IMR-90 (cell line): Measurements from ENCODE around the gene BRD4.

Experiments
- CEBPB ChIP-seq: IDR thresholded peaks from 2 replicates; pipeline ENCODE4 v1.6.1; 2012; ENCODE audit warnings: low read depth, low read length, improper control_type of control experiment
- FOS ChIP-seq: fragments of 150-350 bp; IDR thresholded peaks from 2 replicates; pipeline ENCODE4 v1.6.1; 2016; ENCODE audit warnings: low read depth, low read length
- MXI1 ChIP-seq: IDR thresholded peaks from 2 replicates; pipeline ENCODE4 v1.6.1; 2012; ENCODE audit warnings: low read depth, mild to moderate bottlenecking, low read length, moderate library complexity, borderline replicate concordance
- POLR2A ChIP-seq: IDR thresholded peaks from 2 replicates; pipeline ENCODE4 v1.6.1; 2012; ENCODE audit warnings: mild to moderate bottlenecking, low read depth, low read length
- RAD21 ChIP-seq: IDR thresholded peaks from 2 replicates; pipeline ENCODE4 v1.6.1; 2012; ENCODE audit warnings: low read length, improper control_type of control experiment
- RCOR1 ChIP-seq: IDR thresholded peaks from 2 replicates; pipeline ENCODE4 v1.6.1; 2012; ENCODE audit warnings: mild to moderate bottlenecking, low read length, improper control_type of control experiment; ENCODE audit not compliant: insufficient replicate concordance
- RFX5 ChIP-seq: IDR thresholded peaks from 2 replicates; pipeline ENCODE4 v1.8.0; 2012; ENCODE audit warnings: low read depth, mild to moderate bottlenecking, low read length, moderate library complexity
- TF ChIP-seq, protein P1 (sequence below): fragments of 150-350 bp; IDR thresholded peaks from 2 replicates; pipeline ENCODE4 v1.6.1; 2017; ENCODE audit warnings: mild to moderate bottlenecking, antibody characterized with exemption, low read length, low read depth
- TF ChIP-seq, protein P2 (sequence below): conservative IDR thresholded peaks from 2 replicates; pipeline ENCODE4 v1.5.1; 2012; ENCODE audit warnings: mild to moderate bottlenecking, low read depth, low read length, improper control_type of control experiment

DNA sequence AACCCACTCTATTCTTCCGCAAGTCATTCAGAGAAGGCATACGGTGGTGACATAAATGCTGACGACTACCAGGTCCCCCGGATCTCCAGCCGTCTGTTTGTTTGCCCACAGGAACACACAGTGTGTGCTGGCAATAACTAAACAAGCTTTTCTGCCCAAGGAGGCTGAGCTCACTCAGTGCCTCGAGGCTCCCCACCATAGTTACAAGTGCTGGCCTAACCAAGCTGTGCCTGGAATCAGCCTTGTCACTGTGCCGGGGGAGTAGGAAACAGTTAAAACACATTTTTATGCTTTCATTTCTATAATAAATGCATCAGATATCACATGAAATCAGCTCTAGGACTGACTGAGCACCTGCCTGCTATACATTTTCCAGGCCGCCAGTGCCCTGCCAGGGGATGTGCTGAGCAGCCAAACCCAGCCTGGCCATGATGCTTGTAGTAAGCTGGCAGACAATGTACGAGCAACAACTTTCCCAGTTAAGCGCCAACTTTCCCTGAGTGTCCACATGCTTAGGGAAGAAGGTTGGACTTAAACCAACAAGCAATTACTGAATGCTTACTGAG is 28.1 kb downstream of the BRD4 start:
- TF ChIP-seq, protein P1, sequence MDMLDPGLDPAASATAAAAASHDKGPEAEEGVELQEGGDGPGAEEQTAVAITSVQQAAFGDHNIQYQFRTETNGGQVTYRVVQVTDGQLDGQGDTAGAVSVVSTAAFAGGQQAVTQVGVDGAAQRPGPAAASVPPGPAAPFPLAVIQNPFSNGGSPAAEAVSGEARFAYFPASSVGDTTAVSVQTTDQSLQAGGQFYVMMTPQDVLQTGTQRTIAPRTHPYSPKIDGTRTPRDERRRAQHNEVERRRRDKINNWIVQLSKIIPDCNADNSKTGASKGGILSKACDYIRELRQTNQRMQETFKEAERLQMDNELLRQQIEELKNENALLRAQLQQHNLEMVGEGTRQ = no peak
- TF ChIP-seq, protein P2, sequence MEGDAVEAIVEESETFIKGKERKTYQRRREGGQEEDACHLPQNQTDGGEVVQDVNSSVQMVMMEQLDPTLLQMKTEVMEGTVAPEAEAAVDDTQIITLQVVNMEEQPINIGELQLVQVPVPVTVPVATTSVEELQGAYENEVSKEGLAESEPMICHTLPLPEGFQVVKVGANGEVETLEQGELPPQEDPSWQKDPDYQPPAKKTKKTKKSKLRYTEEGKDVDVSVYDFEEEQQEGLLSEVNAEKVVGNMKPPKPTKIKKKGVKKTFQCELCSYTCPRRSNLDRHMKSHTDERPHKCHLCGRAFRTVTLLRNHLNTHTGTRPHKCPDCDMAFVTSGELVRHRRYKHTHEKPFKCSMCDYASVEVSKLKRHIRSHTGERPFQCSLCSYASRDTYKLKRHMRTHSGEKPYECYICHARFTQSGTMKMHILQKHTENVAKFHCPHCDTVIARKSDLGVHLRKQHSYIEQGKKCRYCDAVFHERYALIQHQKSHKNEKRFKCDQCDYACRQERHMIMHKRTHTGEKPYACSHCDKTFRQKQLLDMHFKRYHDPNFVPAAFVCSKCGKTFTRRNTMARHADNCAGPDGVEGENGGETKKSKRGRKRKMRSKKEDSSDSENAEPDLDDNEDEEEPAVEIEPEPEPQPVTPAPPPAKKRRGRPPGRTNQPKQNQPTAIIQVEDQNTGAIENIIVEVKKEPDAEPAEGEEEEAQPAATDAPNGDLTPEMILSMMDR = no peak
- TF ChIP-seq POLR2A (no peak), MXI1 (no peak), RFX5 (no peak), CEBPB (no peak), RAD21 (no peak), RCOR1 (no peak), FOS (no peak)
